ENCODE results near the gene SLC1A2. TPM values are rescaled to one million over a fixed set of nuclear protein-coding genes. Genes with fewer than 3 reads are reported as not detected.

The SLC1A2 gene
- total RNA-seq, 1 donor from 2014 or later: 0.25 TPM

GRCh38 chr11:35298369-35298768 lies 121.0 kb downstream of the SLC1A2 start:
- Histone ChIP-seq H3K4me3 (ENCODE audit: insufficient read depth, low read depth, low read length) (no peak overlapping the region), H3K27me3 (ENCODE audit: insufficient read depth, low read length) (no peaks in the 10 kb centered on the region), H3K9me3 (ENCODE audit: insufficient read depth, low read depth, low read length) (no peaks in the 10 kb centered on the region), H2AFZ (ENCODE audit: low read depth, low read length) (no peak overlapping the region), H3K9ac (ENCODE audit: low read length) (no peak overlapping the region), H3K79me2 (ENCODE audit: insufficient read depth, low read length) (no peaks in the 10 kb centered on the region), H4K20me1 (ENCODE audit: insufficient read depth, low read length) (no peaks in the 10 kb centered on the region), H3K4me1 (ENCODE audit: insufficient read depth, low read length) (no peaks in the 10 kb centered on the region), H3K36me3 (ENCODE audit: insufficient read depth, low read length) (no peaks in the 10 kb centered on the region), H3K4me2 (ENCODE audit: low read length) (no peak overlapping the region), H3K27ac (ENCODE audit: low read depth, low read length) (no peak overlapping the region)
- no peak for TF ChIP-seq EZH2 (IDR thresholded peaks at IDR 0.05; ENCODE audit: insufficient read depth, low read length)
- TF ChIP-seq, protein P1, sequence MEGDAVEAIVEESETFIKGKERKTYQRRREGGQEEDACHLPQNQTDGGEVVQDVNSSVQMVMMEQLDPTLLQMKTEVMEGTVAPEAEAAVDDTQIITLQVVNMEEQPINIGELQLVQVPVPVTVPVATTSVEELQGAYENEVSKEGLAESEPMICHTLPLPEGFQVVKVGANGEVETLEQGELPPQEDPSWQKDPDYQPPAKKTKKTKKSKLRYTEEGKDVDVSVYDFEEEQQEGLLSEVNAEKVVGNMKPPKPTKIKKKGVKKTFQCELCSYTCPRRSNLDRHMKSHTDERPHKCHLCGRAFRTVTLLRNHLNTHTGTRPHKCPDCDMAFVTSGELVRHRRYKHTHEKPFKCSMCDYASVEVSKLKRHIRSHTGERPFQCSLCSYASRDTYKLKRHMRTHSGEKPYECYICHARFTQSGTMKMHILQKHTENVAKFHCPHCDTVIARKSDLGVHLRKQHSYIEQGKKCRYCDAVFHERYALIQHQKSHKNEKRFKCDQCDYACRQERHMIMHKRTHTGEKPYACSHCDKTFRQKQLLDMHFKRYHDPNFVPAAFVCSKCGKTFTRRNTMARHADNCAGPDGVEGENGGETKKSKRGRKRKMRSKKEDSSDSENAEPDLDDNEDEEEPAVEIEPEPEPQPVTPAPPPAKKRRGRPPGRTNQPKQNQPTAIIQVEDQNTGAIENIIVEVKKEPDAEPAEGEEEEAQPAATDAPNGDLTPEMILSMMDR (IDR thresholded peaks at IDR 0.05; ENCODE audit: insufficient read depth, low read depth, low read length): no peak
- no peak for FAIRE-seq
- peaks cover 3% of the 10 kb centered on the region for H3K27me3 Mint-ChIP-seq (ENCODE audit: low read depth, unreplicated experiment)
- H3K4me3 Mint-ChIP-seq (ENCODE audit: unreplicated experiment): no peak overlapping the region
- H3K36me3 Mint-ChIP-seq (ENCODE audit: low read depth, unreplicated experiment): no peaks in the 10 kb centered on the region
- no peaks in the 10 kb centered on the region for H3K9me3 Mint-ChIP-seq (ENCODE audit: unreplicated experiment)
- DNase-seq (ENCODE audit: low read depth): no peak
- H3K27ac Mint-ChIP-seq (ENCODE audit: unreplicated experiment): no peak overlapping the region
- peaks cover 2% of the 10 kb centered on the region for H3K4me1 Mint-ChIP-seq (ENCODE audit: low read depth, unreplicated experiment)

DNA sequence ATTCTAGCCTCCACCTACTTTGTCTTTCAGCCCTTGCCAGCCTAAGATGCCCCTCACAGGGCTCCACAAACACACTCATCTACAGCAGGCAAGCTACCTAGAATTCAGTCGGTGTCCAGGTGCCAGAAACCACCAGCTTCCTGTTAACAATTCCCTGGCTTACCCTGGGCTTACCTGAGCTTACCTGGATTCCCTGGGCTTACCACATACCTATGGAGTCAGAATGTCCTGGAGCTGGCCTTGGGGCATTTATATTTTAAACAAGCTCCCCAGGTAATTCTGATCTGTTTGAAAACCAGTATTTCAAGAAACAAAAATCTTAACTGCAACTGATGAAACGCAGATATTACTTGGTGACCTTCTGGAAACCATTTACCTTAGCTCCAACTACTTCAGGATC lies 123.6 kb downstream of the SLC1A2 start:
- Mint-ChIP-seq H3K27me3 (ENCODE audit: low read depth, unreplicated experiment) (peaks cover 3% of the 10 kb centered on the region), H3K9me3 (ENCODE audit: unreplicated experiment) (no peaks in the 10 kb centered on the region), H3K4me3 (ENCODE audit: unreplicated experiment) (no peak overlapping the region), H3K27ac (ENCODE audit: unreplicated experiment) (no peak overlapping the region), H3K36me3 (ENCODE audit: low read depth, unreplicated experiment) (no peaks in the 10 kb centered on the region), H3K4me1 (ENCODE audit: low read depth, unreplicated experiment) (peaks cover 9% of the 10 kb centered on the region)
- no peak for TF ChIP-seq EZH2 (IDR thresholded peaks at IDR 0.05; ENCODE audit: insufficient read depth, low read length)
- TF ChIP-seq, protein P1 (IDR thresholded peaks at IDR 0.05; ENCODE audit: insufficient read depth, low read depth, low read length): no peak
- no peak for DNase-seq (ENCODE audit: low read depth)
- Histone ChIP-seq H3K27ac (ENCODE audit: low read depth, low read length) (no peak overlapping the region), H3K36me3 (ENCODE audit: insufficient read depth, low read length) (no peaks in the 10 kb centered on the region), H2AFZ (ENCODE audit: low read depth, low read length) (no peak overlapping the region), H3K79me2 (ENCODE audit: insufficient read depth, low read length) (no peaks in the 10 kb centered on the region), H3K4me1 (ENCODE audit: insufficient read depth, low read length) (no peaks in the 10 kb centered on the region), H3K9me3 (ENCODE audit: insufficient read depth, low read depth, low read length) (no peaks in the 10 kb centered on the region), H3K9ac (ENCODE audit: low read length) (no peak overlapping the region), H3K27me3 (ENCODE audit: insufficient read depth, low read length) (no peaks in the 10 kb centered on the region), H3K4me3 (ENCODE audit: insufficient read depth, low read depth, low read length) (no peak overlapping the region), H4K20me1 (ENCODE audit: insufficient read depth, low read length) (no peaks in the 10 kb centered on the region), H3K4me2 (ENCODE audit: low read length) (no peak overlapping the region)
- FAIRE-seq: no peak

DNA sequence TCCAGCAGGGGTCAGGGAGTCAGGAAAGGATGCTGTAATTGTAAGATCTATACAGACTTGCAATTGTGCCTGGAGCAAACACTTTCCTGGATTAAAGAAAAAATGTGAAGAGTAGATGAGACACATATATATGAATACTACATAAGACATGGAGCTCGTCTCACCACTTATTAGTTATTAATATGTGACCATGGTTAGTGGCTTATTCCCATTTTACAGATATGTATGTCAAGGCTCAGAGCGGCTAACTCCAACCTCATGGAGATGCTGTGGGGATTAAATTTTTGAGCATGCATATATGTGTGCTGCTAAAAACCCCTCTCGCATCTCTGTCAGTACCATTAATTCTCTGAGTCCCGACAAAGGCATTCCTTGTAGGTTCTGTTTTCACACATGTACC lies 125.7 kb downstream of the SLC1A2 start:
- Mint-ChIP-seq H3K27me3 (ENCODE audit: low read depth, unreplicated experiment) (no peaks in the 10 kb centered on the region), H3K9me3 (ENCODE audit: unreplicated experiment) (no peaks in the 10 kb centered on the region), H3K4me1 (ENCODE audit: low read depth, unreplicated experiment) (peaks cover 20% of the 10 kb centered on the region), H3K27ac (ENCODE audit: unreplicated experiment) (no peak overlapping the region), H3K36me3 (ENCODE audit: low read depth, unreplicated experiment) (no peaks in the 10 kb centered on the region), H3K4me3 (ENCODE audit: unreplicated experiment) (no peak overlapping the region)
- no peaks in the 10 kb centered on the region for H3K36me3 ChIP-seq (ENCODE audit: insufficient read depth, low read length)
- H2AFZ ChIP-seq (ENCODE audit: low read depth, low read length): no peak overlapping the region
- TF ChIP-seq EZH2 (IDR thresholded peaks at IDR 0.05; ENCODE audit: insufficient read depth, low read length): no peak
- DNase-seq (ENCODE audit: low read depth) (no peak), FAIRE-seq (no peak)
- no peaks in the 10 kb centered on the region for H3K27me3 ChIP-seq (ENCODE audit: insufficient read depth, low read length)
- H3K79me2 ChIP-seq (ENCODE audit: insufficient read depth, low read length): no peaks in the 10 kb centered on the region
- no peaks in the 10 kb centered on the region for H4K20me1 ChIP-seq (ENCODE audit: insufficient read depth, low read length)
- no peak overlapping the region for H3K4me3 ChIP-seq (ENCODE audit: insufficient read depth, low read depth, low read length)
- no peak overlapping the region for H3K4me2 ChIP-seq (ENCODE audit: low read length)
- H3K9ac ChIP-seq (ENCODE audit: low read length): no peak overlapping the region
- no peaks in the 10 kb centered on the region for H3K9me3 ChIP-seq (ENCODE audit: insufficient read depth, low read depth, low read length)
- no peak overlapping the region for H3K27ac ChIP-seq (ENCODE audit: low read depth, low read length)
- H3K4me1 ChIP-seq (ENCODE audit: insufficient read depth, low read length): peaks cover 17% of the 10 kb centered on the region
